GM18951 (cell line): ENCODE data around the gene KDM5C.

Experiments
- POLR2A ChIP-seq: IDR thresholded peaks from 4 replicates; pipeline ENCODE4 v1.6.1; 2011; ENCODE audit warnings: mild to moderate bottlenecking; ENCODE audit not compliant: insufficient read length, insufficient read depth; ENCODE audit errors: extremely low read depth
- in situ Hi-C: fragments of 300-500 bp; cut with MboI; formaldehyde crosslinking; loops from one replicate; pipeline ENCODE4 v1.12.0; 2022; ENCODE audit warnings: low sequenced_read_pairs, mixed read lengths, inconsistent platforms; ENCODE audit not compliant: unreplicated experiment

The KDM5C gene

DNA sequence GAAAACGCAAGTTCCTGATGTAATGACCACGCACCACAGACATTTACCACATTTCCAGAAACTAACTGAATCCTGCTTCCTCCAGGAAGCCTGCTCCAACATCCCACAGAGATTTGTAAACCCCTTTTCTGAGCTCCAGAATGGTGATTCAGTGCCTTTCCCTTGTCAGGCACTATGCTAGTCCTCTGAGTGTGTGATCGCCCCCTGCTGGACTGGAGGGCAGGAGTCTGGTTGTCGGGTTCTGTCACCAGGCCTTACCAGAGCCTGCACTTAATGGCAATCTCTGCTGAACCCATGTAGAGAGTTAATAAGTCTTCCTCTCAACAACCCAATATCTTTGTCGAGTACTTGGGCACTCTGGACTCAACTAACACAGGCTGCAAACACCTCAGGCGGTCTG, 14.5 kb upstream of the KDM5C start:
- TF ChIP-seq POLR2A = no peak
- in situ Hi-C loops = no loop called here

- in situ Hi-C loops = no loop called here
- TF ChIP-seq POLR2A = no peak
Observed at GRCh38 chrX:53237056-53237455, 12.0 kb upstream of the KDM5C start.

- in situ Hi-C loops = no loop called here
- TF ChIP-seq POLR2A = no peak
Observed at GRCh38 chrX:53236025-53236679, 11.1 kb upstream of the KDM5C start.

GRCh38 chrX:53235566-53235965, 10.6 kb upstream of the KDM5C start:
- TF ChIP-seq POLR2A = no peak
- in situ Hi-C loops = no loop called here

- no peak for TF ChIP-seq POLR2A
- in situ Hi-C loops = no loop called here
Observed at GRCh38 chrX:53234484-53234883, 9.5 kb upstream of the KDM5C start.

GRCh38 chrX:53233536-53233935, 8.5 kb upstream of the KDM5C start:
- in situ Hi-C loops = no loop called here

GRCh38 chrX:53230116-53230515, 5.1 kb upstream of the KDM5C start:
- TF ChIP-seq POLR2A = no peak
- in situ Hi-C loops = no loop called here

More at GRCh38 chrX:53233536-53233935, 8.5 kb upstream of the KDM5C start:
- no peak for TF ChIP-seq POLR2A

DNA sequence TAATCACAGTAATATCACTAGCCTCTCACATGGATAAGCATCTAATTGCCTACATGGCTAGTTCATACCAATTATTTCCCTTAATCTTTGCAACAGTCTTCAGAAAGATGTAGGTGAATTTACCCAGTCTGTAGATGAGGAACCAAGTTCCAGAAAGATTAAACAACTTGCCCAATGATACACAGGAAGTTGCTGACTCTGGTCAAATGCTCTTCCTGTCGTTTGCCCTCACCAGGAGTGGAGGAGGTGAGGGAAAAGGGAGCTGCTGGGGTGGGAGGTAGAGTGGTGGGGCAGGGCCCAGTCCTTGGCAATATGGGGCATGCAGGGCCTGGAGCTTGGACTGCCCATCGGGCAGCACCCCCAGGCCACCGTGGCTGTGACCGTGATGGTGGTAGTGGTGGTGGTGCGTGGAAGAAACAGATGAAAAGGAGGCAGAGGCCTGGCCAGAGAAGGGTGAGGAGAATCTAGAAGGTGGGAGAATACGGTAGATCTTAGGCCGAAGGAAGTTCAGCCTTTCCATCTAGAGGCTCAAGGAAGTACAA, 2.3 kb upstream of the KDM5C start:
- in situ Hi-C loops = no loop called here
- TF ChIP-seq POLR2A = no peak

- in situ Hi-C loops = no loop called here
- TF ChIP-seq POLR2A = no peak
Observed at GRCh38 chrX:53223955-53224859, 800 bp downstream of the KDM5C start.

DNA sequence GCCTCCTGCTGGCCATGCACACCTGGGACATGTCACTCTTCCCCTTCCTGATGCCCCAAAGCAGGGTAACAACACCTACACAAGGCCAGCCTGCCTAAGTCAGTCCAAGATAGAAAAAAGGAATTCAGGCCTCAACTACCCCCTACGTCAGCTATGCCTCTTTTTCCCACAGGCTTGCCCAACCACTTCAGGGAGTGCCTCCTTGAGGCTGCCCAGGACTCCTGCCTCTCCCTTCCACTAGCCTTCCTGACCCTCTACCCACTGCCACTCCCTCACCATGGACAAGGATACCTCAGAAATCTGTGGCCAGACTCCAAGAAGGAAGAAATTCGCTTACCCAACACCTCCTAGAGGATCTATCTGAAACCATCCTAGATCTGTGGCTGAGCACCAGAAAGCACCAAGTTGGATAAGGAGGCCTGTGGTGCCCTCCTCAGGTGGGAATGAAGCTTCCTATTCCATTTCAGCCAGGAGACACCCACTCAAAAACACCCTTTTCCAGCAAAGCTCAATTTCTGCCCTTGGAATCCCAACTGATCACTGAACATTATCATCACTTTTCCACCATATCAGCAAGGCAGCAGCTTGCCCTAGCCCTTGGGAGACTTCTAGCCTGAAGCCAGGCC, 1.8 kb downstream of the KDM5C start:
- in situ Hi-C loops = no loop called here
- no peak for TF ChIP-seq POLR2A

DNA sequence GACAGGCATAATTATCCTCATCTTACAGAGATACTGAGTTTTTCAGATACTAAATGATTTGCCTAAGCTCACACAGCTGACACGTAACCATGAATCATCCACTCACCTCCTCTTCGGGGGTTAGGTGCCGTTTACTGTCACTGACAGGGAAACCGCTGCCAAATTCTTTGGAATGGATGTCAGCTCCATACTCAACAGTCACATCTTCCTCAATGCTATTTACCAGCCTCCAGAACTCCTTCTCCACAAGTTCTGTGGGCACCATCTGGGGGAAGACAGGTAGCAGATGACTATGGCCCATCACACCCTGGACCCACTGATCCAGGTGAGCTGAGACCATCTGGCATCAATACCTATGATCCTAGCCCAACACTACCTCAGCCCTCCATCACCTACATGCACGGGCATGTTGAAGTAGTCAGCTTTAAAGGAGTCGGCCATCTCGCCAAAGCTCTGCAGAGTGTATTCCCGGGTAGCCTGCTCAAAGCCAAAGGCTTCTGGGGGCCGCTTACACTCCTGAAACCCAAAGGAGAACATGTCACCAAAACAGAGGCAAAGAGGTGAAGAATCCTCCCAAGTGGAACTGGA, 13.5 kb downstream of the KDM5C start:
- no peak for TF ChIP-seq POLR2A
- in situ Hi-C loops = no loop called here

- TF ChIP-seq POLR2A = no peak
- in situ Hi-C loops = no loop called here
Observed at GRCh38 chrX:53196678-53197077, 28.3 kb downstream of the KDM5C start.

DNA sequence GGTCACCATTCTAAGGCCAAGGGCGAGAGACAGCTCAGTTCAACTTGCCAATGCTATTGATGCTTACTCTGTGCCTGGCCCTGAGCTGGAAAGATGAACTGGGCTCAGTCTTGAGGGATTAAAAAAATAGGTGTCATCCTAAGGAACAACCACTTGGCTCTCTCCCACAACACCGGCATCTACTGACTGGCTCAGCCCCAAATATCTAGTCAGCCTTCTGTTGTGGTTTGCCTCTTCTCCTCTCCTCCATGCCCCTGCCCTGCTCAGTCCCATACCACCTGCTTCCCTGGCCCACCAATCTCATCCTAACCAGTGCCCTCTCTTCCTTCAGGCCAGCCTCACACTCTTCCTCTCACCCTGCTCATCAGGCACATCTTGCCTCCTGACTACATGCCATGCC, 29.6 kb downstream of the KDM5C start:
- in situ Hi-C loops = no loop called here
- TF ChIP-seq POLR2A = no peak
